PC-9 (cell line): Measurements from ENCODE around the gene PRELID1.
A peak's percentile ranks its signal among the peaks of the same experiment; 100 is the strongest.

Source experiments
- CTCF ChIP-seq: fragments of 200-600 bp; sonication (generic); conservative IDR thresholded peaks from 2 replicates; pipeline ENCODE4 v1.6.1; 2017; ENCODE audit warnings: mixed run types, antibody characterized with exemption, mild to moderate bottlenecking, moderate library complexity
- EZH2 ChIP-seq: fragments of 200-600 bp; sonication (generic); IDR thresholded peaks from 2 replicates; pipeline ENCODE4 v1.8.0; 2017; ENCODE audit warnings: antibody characterized with exemption, low read depth

DNA sequence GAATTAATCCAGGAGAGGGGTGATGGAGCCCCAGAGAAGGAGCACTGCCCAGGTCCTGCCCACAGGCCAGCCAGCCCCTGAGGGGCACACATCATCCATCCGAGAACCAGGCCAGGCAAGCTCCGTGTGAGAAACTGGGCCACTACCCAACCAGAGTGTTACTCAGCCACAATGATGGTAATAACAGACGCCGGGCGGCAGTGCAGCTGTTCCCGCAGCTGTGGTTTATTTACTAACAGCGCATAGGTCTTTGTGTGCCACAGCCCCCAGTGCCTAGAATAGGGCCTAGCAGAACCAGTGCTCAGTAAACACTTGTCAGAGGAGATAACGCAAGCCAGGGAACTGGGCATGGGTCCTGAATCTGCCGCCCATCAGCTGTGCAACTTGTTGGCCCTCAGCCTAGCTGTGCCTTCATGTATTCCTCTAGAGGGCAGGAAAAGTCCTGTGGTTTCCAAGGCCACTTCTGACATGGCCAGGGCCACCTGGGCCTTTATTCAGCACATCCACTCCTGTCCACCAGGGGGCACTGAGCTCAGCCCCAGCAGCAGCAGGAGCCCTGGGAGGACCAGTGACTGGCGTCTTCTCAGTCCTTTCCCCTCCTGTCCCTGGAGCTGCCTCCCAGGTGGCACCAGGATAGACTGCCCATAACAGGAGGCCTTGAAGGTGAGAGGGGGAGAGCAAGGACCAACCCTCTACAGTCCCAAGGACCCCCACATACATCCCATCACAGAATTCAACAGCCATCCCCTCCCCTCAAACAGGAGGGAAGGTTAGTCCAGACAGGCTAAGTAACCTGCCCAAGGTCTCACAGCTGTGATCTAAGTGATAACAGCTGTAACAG lies 6.0 kb downstream of the PRELID1 start:
- TF ChIP-seq CTCF (peak; percentile 92), EZH2 (no peak)
